Vagina (tissue), 2 donors: Measurements from ENCODE around the gene ALG2. TPM values are rescaled to one million over a fixed set of nuclear protein-coding genes. Genes with fewer than 3 reads are reported as not detected.

ENCODE experiments used
- DNase-seq, 2 donors: peaks; one replicate each; pipeline ENCODE4 v3.0.0-alpha.2; 2017; ENCODE audit errors: extremely low spot score in 2 of 2
- H3K27ac ChIP-seq: fragments of 200-600 bp; sonication (generic); one replicate; pipeline ENCODE4 v1.5.1; 2019
- H3K27me3 ChIP-seq: fragments of 200-600 bp; sonication (generic); one replicate; pipeline ENCODE4 v1.5.1; 2019
- H3K36me3 ChIP-seq, 2 donors: fragments of 200-600 bp; sonication (generic); one replicate each; pipeline ENCODE4 v1.5.1; 2017 to 2019
- H3K4me1 ChIP-seq: fragments of 200-600 bp; sonication (generic); one replicate; pipeline ENCODE4 v1.5.1; 2019
- H3K4me3 ChIP-seq, 2 donors: fragments of 200-600 bp; sonication (generic); 1 replicate in 1 of 2; 2 replicates in 1 of 2; pipeline ENCODE4 v1.5.1; 2016 to 2019
- H3K9me3 ChIP-seq: fragments of 200-600 bp; sonication (generic); one replicate; pipeline ENCODE4 v1.5.1; 2019
- POLR2A ChIP-seq, 2 donors: fragments of 450-650 bp; IDR thresholded peaks; one replicate each; pipeline ENCODE4 v1.6.1; 2017; ENCODE audit warnings: antibody characterized with exemption in 2 of 2, mild to moderate bottlenecking in 2 of 2, moderate library complexity in 2 of 2
- POLR2AphosphoS5 ChIP-seq, 2 donors: sonication (generic); formaldehyde crosslinking; IDR thresholded peaks; one replicate each; pipeline ENCODE4 v1.9.0; 2017; ENCODE audit warnings: antibody characterized with exemption in 2 of 2, mild to moderate bottlenecking in 2 of 2, low read depth in 1 of 2; ENCODE audit not compliant: insufficient read depth in 1 of 2
- intact Hi-C: fragments of 100-400 bp; cut with DNase I; formaldehyde crosslinking; loops from one replicate; pipeline ENCODE4 v1.15.1; 2023
- total RNA-seq: library from RNA; depleted of rRNA; stranded (reverse); fragments of >200 nt; gene quantifications from one replicate; pipeline ENCODE4 v1.2.3, GENCODE V29; 2016
- TF ChIP-seq, protein P1 (sequence below), 3 experiments: fragments of 450-650 bp in 2 of 3; fragments of 200-600 bp in 1 of 3; sonication (generic) in 1 of 3; IDR thresholded peaks; one replicate each; pipeline ENCODE4 v1.5.1; 2017 to 2019; ENCODE audit warnings: antibody characterized with exemption in 3 of 3, mild to moderate bottlenecking in 2 of 3, moderate library complexity in 2 of 3

Gene ALG2
- total RNA-seq, 1 donor from 2014 or later: 30.0 TPM

DNA sequence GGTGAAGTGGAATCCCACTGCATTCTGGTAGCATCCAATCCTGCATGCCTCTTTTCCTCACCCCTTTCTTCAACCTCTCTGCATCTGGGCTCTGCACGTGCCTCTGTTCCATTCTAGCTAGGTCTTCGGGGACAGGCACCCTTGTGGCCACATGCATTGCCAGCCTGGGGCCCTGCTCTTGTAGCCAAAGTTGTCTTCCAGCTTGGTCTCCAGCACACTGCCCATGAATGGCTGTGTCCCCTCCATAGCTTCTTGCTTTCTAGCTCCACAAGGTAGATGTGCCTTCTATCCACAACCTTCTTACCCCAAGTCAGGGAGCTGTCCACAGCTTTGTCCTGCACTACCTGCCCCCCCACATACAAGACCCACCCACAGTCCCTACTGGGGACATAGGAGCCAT lies 32.6 kb downstream of the ALG2 start:
- Histone ChIP-seq H3K4me1 (peaks cover 10% of the 10 kb centered on the region), H3K4me3 (no peak overlapping the region), H3K27ac (no peak overlapping the region), H3K27me3 (no peaks in the 10 kb centered on the region), H3K36me3 (no peaks in the 10 kb centered on the region), H3K9me3 (no peaks in the 10 kb centered on the region)
- TF ChIP-seq, protein P1, sequence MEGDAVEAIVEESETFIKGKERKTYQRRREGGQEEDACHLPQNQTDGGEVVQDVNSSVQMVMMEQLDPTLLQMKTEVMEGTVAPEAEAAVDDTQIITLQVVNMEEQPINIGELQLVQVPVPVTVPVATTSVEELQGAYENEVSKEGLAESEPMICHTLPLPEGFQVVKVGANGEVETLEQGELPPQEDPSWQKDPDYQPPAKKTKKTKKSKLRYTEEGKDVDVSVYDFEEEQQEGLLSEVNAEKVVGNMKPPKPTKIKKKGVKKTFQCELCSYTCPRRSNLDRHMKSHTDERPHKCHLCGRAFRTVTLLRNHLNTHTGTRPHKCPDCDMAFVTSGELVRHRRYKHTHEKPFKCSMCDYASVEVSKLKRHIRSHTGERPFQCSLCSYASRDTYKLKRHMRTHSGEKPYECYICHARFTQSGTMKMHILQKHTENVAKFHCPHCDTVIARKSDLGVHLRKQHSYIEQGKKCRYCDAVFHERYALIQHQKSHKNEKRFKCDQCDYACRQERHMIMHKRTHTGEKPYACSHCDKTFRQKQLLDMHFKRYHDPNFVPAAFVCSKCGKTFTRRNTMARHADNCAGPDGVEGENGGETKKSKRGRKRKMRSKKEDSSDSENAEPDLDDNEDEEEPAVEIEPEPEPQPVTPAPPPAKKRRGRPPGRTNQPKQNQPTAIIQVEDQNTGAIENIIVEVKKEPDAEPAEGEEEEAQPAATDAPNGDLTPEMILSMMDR (IDR thresholded peaks at IDR 0.05): no peak
- no peak for DNase-seq
- intact Hi-C loops: no loop called here

DNA sequence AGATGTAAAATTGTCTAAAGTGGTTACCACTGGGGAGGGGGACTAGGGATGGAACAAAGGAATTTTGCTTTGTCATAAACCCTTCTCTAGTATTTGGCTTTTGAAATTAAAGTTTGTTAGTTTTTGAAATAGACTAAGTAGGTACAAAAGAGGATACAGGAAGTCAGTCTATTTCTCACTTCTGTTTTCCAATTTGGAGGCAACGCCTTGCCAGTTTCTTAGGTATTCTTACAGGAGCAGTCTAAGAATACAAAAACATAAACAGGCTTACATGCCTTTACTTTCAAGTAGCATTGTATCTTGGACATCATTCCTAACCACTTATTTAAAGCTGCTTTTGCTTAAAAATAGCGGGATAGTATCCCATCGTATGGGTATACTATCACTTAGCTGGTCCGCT lies 34.4 kb downstream of the ALG2 start:
- H3K4me3 ChIP-seq: no peak overlapping the region
- no peak overlapping the region for H3K27ac ChIP-seq
- no peaks in the 10 kb centered on the region for H3K36me3 ChIP-seq
- TF ChIP-seq, protein P1 (IDR thresholded peaks at IDR 0.05): no peak
- TF ChIP-seq POLR2A (IDR thresholded peaks at IDR 0.05) (no peak), POLR2AphosphoS5 (IDR thresholded peaks at IDR 0.05; ENCODE audit: insufficient read depth in 1 of 2, low read depth in 1 of 2) (no peak)
- no peak for DNase-seq
- intact Hi-C loops: no loop called here
- H3K4me1 ChIP-seq: peaks cover 11% of the 10 kb centered on the region
- no peaks in the 10 kb centered on the region for H3K9me3 ChIP-seq
- no peaks in the 10 kb centered on the region for H3K27me3 ChIP-seq

GRCh38 chr9:99185934-99186333 lies 35.8 kb downstream of the ALG2 start:
- intact Hi-C loops: no loop called here

GRCh38 chr9:99185348-99185632 lies 36.5 kb downstream of the ALG2 start:
- no peak for TF ChIP-seq POLR2AphosphoS5 (IDR thresholded peaks at IDR 0.05; ENCODE audit: insufficient read depth in 1 of 2, low read depth in 1 of 2)
- TF ChIP-seq POLR2A (IDR thresholded peaks at IDR 0.05): no peak
- TF ChIP-seq, protein P1 (IDR thresholded peaks at IDR 0.05): no peak
- H3K9me3 ChIP-seq: no peaks in the 10 kb centered on the region
- peak overlapping the region in 1 of 2 donors; percentile 39 for H3K4me3 ChIP-seq
- DNase-seq: no peak
- H3K27me3 ChIP-seq: no peaks in the 10 kb centered on the region
- H3K36me3 ChIP-seq: no peaks in the 10 kb centered on the region
- H3K4me1 ChIP-seq: peaks cover 11% of the 10 kb centered on the region
- H3K27ac ChIP-seq: no peak overlapping the region
- intact Hi-C loops: no loop called here

More at GRCh38 chr9:99185934-99186333, 35.8 kb downstream of the ALG2 start:
- peaks cover 11% of the 10 kb centered on the region for H3K4me1 ChIP-seq
- H3K27ac ChIP-seq: no peak overlapping the region
- TF ChIP-seq, protein P1 (IDR thresholded peaks at IDR 0.05): no peak
- no peak for TF ChIP-seq POLR2A (IDR thresholded peaks at IDR 0.05)
- TF ChIP-seq POLR2AphosphoS5 (IDR thresholded peaks at IDR 0.05; ENCODE audit: insufficient read depth in 1 of 2, low read depth in 1 of 2): no peak
- DNase-seq: no peak
- H3K9me3 ChIP-seq: no peaks in the 10 kb centered on the region
- no peaks in the 10 kb centered on the region for H3K36me3 ChIP-seq
- H3K27me3 ChIP-seq: no peaks in the 10 kb centered on the region
- no peak overlapping the region for H3K4me3 ChIP-seq

GRCh38 chr9:99184475-99185347 lies 37.0 kb downstream of the ALG2 start:
- peak in 1 of 2 donors; percentile 92 for DNase-seq
- Histone ChIP-seq H3K36me3 (no peaks in the 10 kb centered on the region), H3K4me1 (peaks cover 11% of the 10 kb centered on the region), H3K9me3 (no peaks in the 10 kb centered on the region), H3K4me3 (peak overlapping the region; percentile 18 to 39), H3K27ac (peak overlapping the region; percentile 66), H3K27me3 (no peaks in the 10 kb centered on the region)
- intact Hi-C loops: no loop called here
- TF ChIP-seq, protein P1 (IDR thresholded peaks at IDR 0.05): peak; percentile 79 to 91 (median 82)
- TF ChIP-seq POLR2AphosphoS5 (IDR thresholded peaks at IDR 0.05; ENCODE audit: insufficient read depth in 1 of 2, low read depth in 1 of 2): no peak
